CD4-positive, alpha-beta T cell treated with Interleukin-12 subunit alpha and Interleukin-12 subunit beta, for 1 hour (primary cell): Measurements from ENCODE around the gene PLAC8L1.

ENCODE experiments used
- DNase-seq: peaks from one replicate; pipeline ENCODE4 v3.0.0-alpha.2; 2020

PLAC8L1 gene

GRCh38 chr5:146078566-146078965 is 26.8 kb downstream of the PLAC8L1 start:
- no peak for DNase-seq

- DNase-seq: no peak
Measured at GRCh38 chr5:146076455-146076854, 28.9 kb downstream of the PLAC8L1 start.

- no peak for DNase-seq
Measured at GRCh38 chr5:146076028-146076427, 29.3 kb downstream of the PLAC8L1 start.

- no peak for DNase-seq
Measured at GRCh38 chr5:146073239-146073900, 32.0 kb downstream of the PLAC8L1 start.

- no peak for DNase-seq
Measured at GRCh38 chr5:146072595-146072994, 32.8 kb downstream of the PLAC8L1 start.

GRCh38 chr5:146071171-146071570 is 34.2 kb downstream of the PLAC8L1 start:
- DNase-seq: no peak

- DNase-seq: no peak
Measured at GRCh38 chr5:146070746-146071145, 34.6 kb downstream of the PLAC8L1 start.

- no peak for DNase-seq
Measured at GRCh38 chr5:146069780-146070099, 35.6 kb downstream of the PLAC8L1 start.

- DNase-seq: no peak
Measured at GRCh38 chr5:146068977-146069779, 36.2 kb downstream of the PLAC8L1 start.

- no peak for DNase-seq
Measured at GRCh38 chr5:146068206-146068605, 37.2 kb downstream of the PLAC8L1 start.

GRCh38 chr5:146066968-146067367 is 38.4 kb downstream of the PLAC8L1 start:
- no peak for DNase-seq

GRCh38 chr5:146060221-146060585 is 45.2 kb downstream of the PLAC8L1 start:
- no peak for DNase-seq

GRCh38 chr5:146059460-146060220 is 45.7 kb downstream of the PLAC8L1 start:
- DNase-seq: no peak

- no peak for DNase-seq
Measured at GRCh38 chr5:146055432-146055831, 49.9 kb downstream of the PLAC8L1 start.

GRCh38 chr5:146052780-146053179 is 52.6 kb downstream of the PLAC8L1 start:
- no peak for DNase-seq

- DNase-seq: no peak
Measured at GRCh38 chr5:146051678-146052077, 53.7 kb downstream of the PLAC8L1 start.

GRCh38 chr5:146050086-146050485 is 55.3 kb downstream of the PLAC8L1 start:
- DNase-seq: no peak

- DNase-seq: no peak
Measured at GRCh38 chr5:146049704-146050026, 55.7 kb downstream of the PLAC8L1 start.

- no peak for DNase-seq
Measured at GRCh38 chr5:146048994-146049703, 56.2 kb downstream of the PLAC8L1 start.

GRCh38 chr5:146047396-146047795 is 58.0 kb downstream of the PLAC8L1 start:
- DNase-seq: no peak

- no peak for DNase-seq
Measured at GRCh38 chr5:146043722-146044121, 61.7 kb downstream of the PLAC8L1 start.

- DNase-seq: no peak
Measured at GRCh38 chr5:146042628-146043279, 62.6 kb downstream of the PLAC8L1 start.
